Activated CD4-positive, alpha-beta T cell treated with anti-CD3 and anti-CD28 coated beads, Interleukin-2, amount 10 ng/mL, durations not matched to agents 24 days and 14 days (primary cell): ENCODE measurements around the gene C19orf67. TPM values are rescaled to one million over a fixed set of nuclear protein-coding genes. Genes with fewer than 3 reads are reported as not detected.

Source experiments
- DNase-seq: peaks from one replicate; pipeline ENCODE4 v3.0.0; 2022
- H3K27ac Mint-ChIP-seq: one replicate; pipeline ENCODE4 v1.8.0; 2022; ENCODE audit warnings: mild to moderate bottlenecking, mixed read lengths
- H3K27me3 Mint-ChIP-seq: one replicate; pipeline ENCODE4 v1.8.0; 2022; ENCODE audit warnings: mixed read lengths
- H3K36me3 Mint-ChIP-seq: one replicate; pipeline ENCODE4 v1.8.0; 2022; ENCODE audit warnings: low read depth, mild to moderate bottlenecking, mixed read lengths
- H3K4me1 Mint-ChIP-seq: one replicate; pipeline ENCODE4 v1.8.0; 2021; ENCODE audit warnings: mixed read lengths
- H3K4me3 Mint-ChIP-seq: one replicate; pipeline ENCODE4 v1.8.0; 2022; ENCODE audit warnings: mild to moderate bottlenecking, moderate library complexity, mixed read lengths
- H3K9me3 Mint-ChIP-seq: one replicate; pipeline ENCODE4 v1.8.0; 2021; ENCODE audit warnings: mixed read lengths
- intact Hi-C: fragments of 100-400 bp; cut with micrococcal nuclease; formaldehyde crosslinking; loops from one replicate; pipeline ENCODE4 v1.15.1; 2023
- total RNA-seq: library from RNA; stranded (reverse); gene quantifications from 2 replicates; pipeline ENCODE4 v1.2.3, GENCODE V29; 2022

Gene C19orf67
- total RNA-seq, 1 donor from 2014 or later = 0.58 TPM

DNA sequence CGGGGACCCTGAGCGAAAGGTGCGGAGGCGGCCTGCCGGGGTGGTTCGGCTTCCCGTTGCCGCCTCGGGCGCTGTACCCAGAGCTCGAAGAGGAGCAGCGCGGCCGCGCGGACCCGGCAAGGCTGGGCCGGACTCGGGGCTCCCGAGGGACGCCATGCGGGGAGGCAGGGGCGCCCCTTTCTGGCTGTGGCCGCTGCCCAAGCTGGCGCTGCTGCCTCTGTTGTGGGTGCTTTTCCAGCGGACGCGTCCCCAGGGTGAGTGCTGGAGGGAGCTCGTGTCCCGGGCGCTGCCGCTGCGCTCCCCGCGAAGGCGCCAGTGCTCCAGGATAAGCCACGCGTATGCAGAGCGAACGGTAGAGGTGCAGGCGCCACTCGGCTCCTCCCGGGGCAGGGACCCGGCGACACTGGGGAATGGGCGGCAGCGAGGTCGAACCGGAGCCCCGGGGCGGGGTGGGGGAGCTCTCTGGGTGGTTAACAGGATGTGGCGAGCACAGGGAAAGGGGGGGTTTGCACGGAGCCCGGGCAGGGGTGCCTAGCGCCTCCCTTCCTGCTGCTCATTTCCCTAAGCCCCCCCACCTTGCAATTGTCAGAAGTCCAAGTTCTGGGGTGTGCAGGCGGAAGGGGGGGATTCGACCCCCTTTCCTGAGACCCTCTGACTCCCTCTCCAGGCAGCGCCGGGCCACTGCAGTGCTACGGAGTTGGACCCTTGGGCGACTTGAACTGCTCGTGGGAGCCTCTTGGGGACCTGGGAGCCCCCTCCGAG is 53.7 kb downstream of the C19orf67 start, which contains the start of gene IL27RA:
TSS of gene IL27RA (plus strand) at position 44 of the 762 bp plus-strand sequence. CDS start at position 155, 111 bp downstream.
- Mint-ChIP-seq H3K27ac (peak within 1 kb of the TSS; percentile 95), H3K9me3 (no peaks in the 10 kb centered on the region), H3K36me3 (peaks cover 20% of the 10 kb centered on the region), H3K4me3 (peak within 1 kb of the TSS; percentile 97), H3K27me3 (peaks cover 7% of the 10 kb centered on the region), H3K4me1 (peaks cover 18% of the 10 kb centered on the region)
- intact Hi-C loops = loop anchor here (1.0 to 2.0 kb wide), 4 partner anchors 26 to 152 kb away; partner anchors contain the start of genes DCAF15 and RFX1
- DNase-seq = peak; percentile 95

Other genes starting within 250 kb of the C19orf67 start
- gene NANOS3, start 208.6 kb downstream of the C19orf67 start, total RNA-seq = 1.4 and 1.9 TPM in 2 replicates
- gene BRME1, start 179.7 kb downstream of the C19orf67 start, total RNA-seq = 16.2 and 18.6 TPM in 2 replicates
- gene CC2D1A, start 179.6 kb downstream of the C19orf67 start, total RNA-seq = 38.5 and 39.4 TPM in 2 replicates
- not detected in 2 replicates for gene PODNL1, start 147.4 kb downstream of the C19orf67 start, total RNA-seq
- 61.5 and 63.2 TPM in 2 replicates for gene DCAF15, start 133.3 kb downstream of the C19orf67 start, total RNA-seq
- gene RFX1, start 79.5 kb downstream of the C19orf67 start, total RNA-seq = 17.0 and 18.0 TPM in 2 replicates
- not detected in 2 replicates for gene RLN3, start 57.6 kb downstream of the C19orf67 start, total RNA-seq
- 81.6 and 86.4 TPM in 2 replicates for gene IL27RA, start 54.0 kb downstream of the C19orf67 start, total RNA-seq
- gene PALM3, start 23.7 kb downstream of the C19orf67 start, total RNA-seq = 0.28 TPM in 1 of 2 replicates, not detected in the other
- gene MISP3, start 13.0 kb downstream of the C19orf67 start, total RNA-seq = 2.7 and 3.6 TPM in 2 replicates
- gene SAMD1, start 5.0 kb upstream of the C19orf67 start, total RNA-seq = 147 and 152 TPM in 2 replicates
- 62.6 and 64.7 TPM in 2 replicates for gene PRKACA, start 32.0 kb upstream of the C19orf67 start, total RNA-seq
- gene ASF1B, start 50.8 kb upstream of the C19orf67 start, total RNA-seq = 85.8 and 90.2 TPM in 2 replicates
- 14.3 and 17.2 TPM in 2 replicates for gene ADGRL1, start 120.4 kb upstream of the C19orf67 start, total RNA-seq